Sigmoid colon (tissue), 4 donors: ENCODE results near the gene UFC1.
"Not testable (repeated sequence)": the region's sequence is repeated elsewhere in the genome, so short reads cannot be mapped to it uniquely, and the experiment has no call there.

Experiments used
- POLR2A ChIP-seq, 2 donors: fragments of 450-650 bp; IDR thresholded peaks; one replicate each; pipeline ENCODE4 v1.6.1; 2016; ENCODE audit warnings: antibody characterized with exemption in 2 of 2, mild to moderate bottlenecking in 2 of 2, moderate library complexity in 2 of 2
- POLR2AphosphoS5 ChIP-seq, 4 donors: sonication (generic); formaldehyde crosslinking; IDR thresholded peaks; one replicate each; pipeline ENCODE4 v1.6.1; 2017; ENCODE audit warnings: antibody characterized with exemption in 4 of 4
- TF ChIP-seq, protein P1 (sequence below), 4 experiments: fragments of 450-650 bp in 3 of 4; fragments of 200-600 bp in 1 of 4; IDR thresholded peaks; one replicate each; pipeline ENCODE4 v1.5.1; 2016 to 2019; ENCODE audit warnings: antibody characterized with exemption in 4 of 4, mild to moderate bottlenecking in 3 of 4, moderate library complexity in 2 of 4

DNA sequence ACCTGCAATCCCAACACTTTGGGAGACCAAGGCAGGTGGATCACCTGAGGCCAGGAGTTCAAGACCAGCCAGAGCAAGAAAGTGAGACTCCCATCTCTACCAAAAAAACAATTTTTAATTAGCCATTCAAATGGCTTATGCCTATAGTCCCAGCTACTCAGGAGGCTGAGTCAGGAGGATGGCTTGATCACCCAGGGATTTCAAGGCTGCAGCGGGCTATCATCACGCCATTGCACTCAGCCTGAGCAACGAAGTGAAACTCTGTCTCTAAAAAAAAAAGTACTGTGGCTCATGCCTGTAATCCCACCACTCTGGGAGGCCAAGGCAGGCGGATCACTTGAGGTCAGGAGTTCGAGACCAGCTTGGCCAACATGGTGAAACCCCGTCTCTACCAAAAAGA is 37.8 kb upstream of the UFC1 start:
- TF ChIP-seq, protein P1, sequence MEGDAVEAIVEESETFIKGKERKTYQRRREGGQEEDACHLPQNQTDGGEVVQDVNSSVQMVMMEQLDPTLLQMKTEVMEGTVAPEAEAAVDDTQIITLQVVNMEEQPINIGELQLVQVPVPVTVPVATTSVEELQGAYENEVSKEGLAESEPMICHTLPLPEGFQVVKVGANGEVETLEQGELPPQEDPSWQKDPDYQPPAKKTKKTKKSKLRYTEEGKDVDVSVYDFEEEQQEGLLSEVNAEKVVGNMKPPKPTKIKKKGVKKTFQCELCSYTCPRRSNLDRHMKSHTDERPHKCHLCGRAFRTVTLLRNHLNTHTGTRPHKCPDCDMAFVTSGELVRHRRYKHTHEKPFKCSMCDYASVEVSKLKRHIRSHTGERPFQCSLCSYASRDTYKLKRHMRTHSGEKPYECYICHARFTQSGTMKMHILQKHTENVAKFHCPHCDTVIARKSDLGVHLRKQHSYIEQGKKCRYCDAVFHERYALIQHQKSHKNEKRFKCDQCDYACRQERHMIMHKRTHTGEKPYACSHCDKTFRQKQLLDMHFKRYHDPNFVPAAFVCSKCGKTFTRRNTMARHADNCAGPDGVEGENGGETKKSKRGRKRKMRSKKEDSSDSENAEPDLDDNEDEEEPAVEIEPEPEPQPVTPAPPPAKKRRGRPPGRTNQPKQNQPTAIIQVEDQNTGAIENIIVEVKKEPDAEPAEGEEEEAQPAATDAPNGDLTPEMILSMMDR (IDR thresholded peaks at IDR 0.05) = not testable (repeated sequence)
- TF ChIP-seq POLR2AphosphoS5, POLR2A (IDR thresholded peaks at IDR 0.05): not testable (repeated sequence)
